NB4 (cell line): ENCODE data around the gene ATP10A.

Source experiments
- MYC ChIP-seq: IDR thresholded peaks from 2 replicates; pipeline ENCODE4 v1.6.1; 2011; ENCODE audit warnings: low read depth, low read length
- TF ChIP-seq, protein P1 (sequence below): IDR thresholded peaks from one replicate; pipeline ENCODE4 v1.5.1; 2012; ENCODE audit warnings: low read depth, low read length

GRCh38 chr15:25667829-25668228 lies 195.3 kb downstream of the ATP10A start:
- TF ChIP-seq, protein P1, sequence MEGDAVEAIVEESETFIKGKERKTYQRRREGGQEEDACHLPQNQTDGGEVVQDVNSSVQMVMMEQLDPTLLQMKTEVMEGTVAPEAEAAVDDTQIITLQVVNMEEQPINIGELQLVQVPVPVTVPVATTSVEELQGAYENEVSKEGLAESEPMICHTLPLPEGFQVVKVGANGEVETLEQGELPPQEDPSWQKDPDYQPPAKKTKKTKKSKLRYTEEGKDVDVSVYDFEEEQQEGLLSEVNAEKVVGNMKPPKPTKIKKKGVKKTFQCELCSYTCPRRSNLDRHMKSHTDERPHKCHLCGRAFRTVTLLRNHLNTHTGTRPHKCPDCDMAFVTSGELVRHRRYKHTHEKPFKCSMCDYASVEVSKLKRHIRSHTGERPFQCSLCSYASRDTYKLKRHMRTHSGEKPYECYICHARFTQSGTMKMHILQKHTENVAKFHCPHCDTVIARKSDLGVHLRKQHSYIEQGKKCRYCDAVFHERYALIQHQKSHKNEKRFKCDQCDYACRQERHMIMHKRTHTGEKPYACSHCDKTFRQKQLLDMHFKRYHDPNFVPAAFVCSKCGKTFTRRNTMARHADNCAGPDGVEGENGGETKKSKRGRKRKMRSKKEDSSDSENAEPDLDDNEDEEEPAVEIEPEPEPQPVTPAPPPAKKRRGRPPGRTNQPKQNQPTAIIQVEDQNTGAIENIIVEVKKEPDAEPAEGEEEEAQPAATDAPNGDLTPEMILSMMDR, result no peak
- no peak for TF ChIP-seq MYC
